GM13977 (cell line): ENCODE data around the gene CFAP100.

Experiments used
- DNase-seq: peaks from one replicate; pipeline ENCODE4 v3.0.0; 2012; ENCODE audit warnings: low spot score
- in situ Hi-C: fragments of 300-500 bp; cut with MboI; formaldehyde crosslinking; loops from one replicate; pipeline ENCODE4 v1.12.0; 2022; ENCODE audit warnings: low sequenced_read_pairs, low pct_unique_long_range_greater_than_20kb, mixed read lengths, inconsistent platforms; ENCODE audit not compliant: unreplicated experiment
- TF ChIP-seq, protein P1 (sequence below): IDR thresholded peaks from 2 replicates; pipeline ENCODE4 v1.5.1; 2012; ENCODE audit warnings: mild to moderate bottlenecking, control low read depth; ENCODE audit not compliant: insufficient read depth; ENCODE audit errors: extremely low read depth, missing control alignments

CFAP100 gene

DNA sequence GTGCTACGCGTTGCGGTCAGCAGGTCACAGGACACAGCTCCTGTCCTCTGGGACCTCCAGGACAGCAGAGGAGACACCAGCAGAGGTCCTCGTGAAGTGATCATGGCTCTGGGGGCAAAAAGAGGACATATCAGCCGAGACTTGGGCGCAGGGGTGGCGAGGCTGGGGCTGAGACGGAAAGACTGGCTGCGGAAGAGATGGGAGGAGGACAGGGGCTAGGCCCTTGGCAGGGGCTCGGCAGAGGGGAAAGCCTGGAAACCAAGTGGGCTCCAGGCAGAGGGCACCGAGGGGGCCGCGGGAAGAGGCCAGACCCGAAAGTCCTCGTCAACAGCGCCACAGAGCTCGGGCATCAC lies 4.9 kb upstream of the CFAP100 start:
- TF ChIP-seq, protein P1, sequence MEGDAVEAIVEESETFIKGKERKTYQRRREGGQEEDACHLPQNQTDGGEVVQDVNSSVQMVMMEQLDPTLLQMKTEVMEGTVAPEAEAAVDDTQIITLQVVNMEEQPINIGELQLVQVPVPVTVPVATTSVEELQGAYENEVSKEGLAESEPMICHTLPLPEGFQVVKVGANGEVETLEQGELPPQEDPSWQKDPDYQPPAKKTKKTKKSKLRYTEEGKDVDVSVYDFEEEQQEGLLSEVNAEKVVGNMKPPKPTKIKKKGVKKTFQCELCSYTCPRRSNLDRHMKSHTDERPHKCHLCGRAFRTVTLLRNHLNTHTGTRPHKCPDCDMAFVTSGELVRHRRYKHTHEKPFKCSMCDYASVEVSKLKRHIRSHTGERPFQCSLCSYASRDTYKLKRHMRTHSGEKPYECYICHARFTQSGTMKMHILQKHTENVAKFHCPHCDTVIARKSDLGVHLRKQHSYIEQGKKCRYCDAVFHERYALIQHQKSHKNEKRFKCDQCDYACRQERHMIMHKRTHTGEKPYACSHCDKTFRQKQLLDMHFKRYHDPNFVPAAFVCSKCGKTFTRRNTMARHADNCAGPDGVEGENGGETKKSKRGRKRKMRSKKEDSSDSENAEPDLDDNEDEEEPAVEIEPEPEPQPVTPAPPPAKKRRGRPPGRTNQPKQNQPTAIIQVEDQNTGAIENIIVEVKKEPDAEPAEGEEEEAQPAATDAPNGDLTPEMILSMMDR = no peak
- in situ Hi-C loops = no loop called here
- DNase-seq = no peak

- DNase-seq = no peak
- TF ChIP-seq, protein P1 = no peak
- in situ Hi-C loops = no loop called here
Observed at GRCh38 chr3:126390201-126390600, 4.5 kb upstream of the CFAP100 start.

GRCh38 chr3:126390751-126391150 lies 4.0 kb upstream of the CFAP100 start:
- TF ChIP-seq, protein P1 = no peak
- in situ Hi-C loops = no loop called here

GRCh38 chr3:126391631-126392030 lies 3.1 kb upstream of the CFAP100 start:
- TF ChIP-seq, protein P1 = no peak
- no peak for DNase-seq
- in situ Hi-C loops = no loop called here

More at GRCh38 chr3:126390751-126391150, 4.0 kb upstream of the CFAP100 start:
- no peak for DNase-seq

DNA sequence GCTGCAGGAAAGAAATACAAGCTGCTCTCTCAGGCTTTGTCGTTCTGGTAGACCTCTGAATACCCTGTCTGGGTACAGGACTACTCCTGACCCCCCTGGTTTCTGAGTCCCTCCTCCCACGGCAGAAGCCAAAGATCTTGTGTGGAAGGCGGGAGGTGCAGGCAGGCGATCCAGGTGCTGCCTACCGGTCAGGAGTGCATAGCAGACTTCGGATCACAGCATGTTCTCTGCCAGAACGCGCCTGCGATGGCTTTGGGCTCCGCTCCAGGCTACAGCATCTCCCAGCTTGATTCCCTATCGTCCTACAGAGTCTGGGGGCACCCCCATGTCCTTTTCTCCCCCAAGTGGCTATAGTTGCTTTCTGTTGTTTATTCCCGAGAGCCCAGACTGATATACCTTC lies 2.5 kb upstream of the CFAP100 start:
- TF ChIP-seq, protein P1 = no peak
- no peak for DNase-seq
- in situ Hi-C loops = no loop called here

DNA sequence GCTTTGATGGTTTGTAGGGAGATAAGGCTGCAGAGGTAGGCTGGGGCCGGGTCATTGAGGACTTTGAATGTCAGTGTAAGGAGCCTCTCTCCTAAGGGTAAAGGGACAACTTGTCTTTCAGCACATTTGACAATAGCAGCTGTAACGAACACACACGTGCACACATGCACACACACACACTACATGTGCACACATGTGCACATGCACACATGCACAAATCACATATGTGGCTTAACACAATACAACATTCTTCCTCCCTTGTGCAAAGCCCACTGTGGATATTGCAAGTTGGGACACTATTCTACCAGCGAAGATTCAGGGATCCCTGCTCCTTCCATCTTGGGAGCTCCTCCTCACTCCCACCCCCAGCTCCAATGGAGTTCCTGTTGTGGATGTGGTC lies 1.1 kb upstream of the CFAP100 start:
- no peak for DNase-seq
- TF ChIP-seq, protein P1 = no peak
- in situ Hi-C loops = no loop called here

DNA sequence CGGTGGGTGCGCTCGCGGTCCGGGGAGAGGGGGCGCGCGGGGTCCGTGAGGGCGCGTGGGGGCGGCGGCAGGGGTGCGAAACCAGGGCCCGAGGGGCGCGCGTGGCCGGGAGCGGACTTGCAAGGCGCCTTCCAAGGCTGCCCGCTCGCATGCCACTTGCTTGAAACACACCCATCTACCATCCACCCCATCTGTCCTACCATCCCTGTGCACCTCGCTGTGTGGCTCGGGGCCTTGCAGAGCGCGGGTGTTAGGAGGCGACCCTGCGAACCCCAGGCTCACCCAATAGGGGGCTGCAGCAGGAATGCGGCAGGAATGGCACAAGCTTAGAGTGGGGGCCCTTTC lies 240 bp downstream of the CFAP100 start:
- in situ Hi-C loops = no loop called here
- TF ChIP-seq, protein P1 = no peak
- no peak for DNase-seq
